HepG2 (cell line): ENCODE data around the gene PLRG1.

Experiments
- E2F1 ChIP-seq: sonication (generic); formaldehyde crosslinking; IDR thresholded peaks from 2 replicates; pipeline ENCODE4 v1.5.0; 2020; ENCODE audit warnings: missing genetic modification reagents
- ETV5 ChIP-seq: IDR thresholded peaks from 2 replicates; pipeline ENCODE4 v1.6.1; 2018; ENCODE audit warnings: missing biosample characterization, missing genetic modification reagents, inconsistent platforms, borderline replicate concordance
- EZH2 ChIP-seq: conservative IDR thresholded peaks from 2 replicates; pipeline ENCODE4 v1.6.1; 2012; ENCODE audit warnings: mild to moderate bottlenecking, low read depth, low read length, moderate library complexity
- RXRB ChIP-seq: IDR thresholded peaks from 2 replicates; pipeline ENCODE4 v1.6.1; 2016; ENCODE audit warnings: borderline replicate concordance, missing genetic modification reagents, missing compliant biosample characterization
- TAF1 ChIP-seq: sonication (generic); formaldehyde crosslinking; IDR thresholded peaks from 2 replicates; pipeline ENCODE4 v1.4.0; 2020; ENCODE audit warnings: missing genetic modification reagents
- ZNF263 ChIP-seq: sonication (generic); formaldehyde crosslinking; IDR thresholded peaks from 2 replicates; pipeline ENCODE4 v1.4.0; 2020; ENCODE audit warnings: missing genetic modification reagents
- TF ChIP-seq, protein P1 (sequence below): sonication (generic); formaldehyde crosslinking; IDR thresholded peaks from 2 replicates; pipeline ENCODE4 v1.9.0; 2022; ENCODE audit warnings: low read depth, missing genetic modification reagents
- TF ChIP-seq, protein P2 (sequence below): sonication (generic); formaldehyde crosslinking; IDR thresholded peaks from 2 replicates; pipeline ENCODE4 v1.8.1; 2023; ENCODE audit warnings: mild to moderate bottlenecking, moderate library complexity, missing genetic modification reagents
- TF ChIP-seq, protein P3 (sequence below): sonication (generic); formaldehyde crosslinking; IDR thresholded peaks from 2 replicates; pipeline ENCODE4 v1.5.0; 2020; ENCODE audit warnings: mild to moderate bottlenecking, missing genetic modification reagents, moderate library complexity

- TF ChIP-seq E2F1 (0 out of 2 replicates have a peak, but pooled peaks have one; percentile 42), EZH2 (no peak), TAF1 (CRISPR knock-in tag) (no peak), ZNF263 (CRISPR knock-in tag) (no peak), ETV5 (no peak), RXRB (CRISPR knock-in tag) (no peak)
- TF ChIP-seq, protein P1, sequence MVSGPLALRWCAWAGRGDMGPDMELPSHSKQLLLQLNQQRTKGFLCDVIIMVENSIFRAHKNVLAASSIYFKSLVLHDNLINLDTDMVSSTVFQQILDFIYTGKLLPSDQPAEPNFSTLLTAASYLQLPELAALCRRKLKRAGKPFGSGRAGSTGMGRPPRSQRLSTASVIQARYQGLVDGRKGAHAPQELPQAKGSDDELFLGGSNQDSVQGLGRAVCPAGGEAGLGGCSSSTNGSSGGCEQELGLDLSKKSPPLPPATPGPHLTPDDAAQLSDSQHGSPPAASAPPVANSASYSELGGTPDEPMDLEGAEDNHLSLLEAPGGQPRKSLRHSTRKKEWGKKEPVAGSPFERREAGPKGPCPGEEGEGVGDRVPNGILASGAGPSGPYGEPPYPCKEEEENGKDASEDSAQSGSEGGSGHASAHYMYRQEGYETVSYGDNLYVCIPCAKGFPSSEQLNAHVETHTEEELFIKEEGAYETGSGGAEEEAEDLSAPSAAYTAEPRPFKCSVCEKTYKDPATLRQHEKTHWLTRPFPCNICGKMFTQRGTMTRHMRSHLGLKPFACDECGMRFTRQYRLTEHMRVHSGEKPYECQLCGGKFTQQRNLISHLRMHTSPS (CRISPR knock-in tag): no peak
- TF ChIP-seq, protein P2, sequence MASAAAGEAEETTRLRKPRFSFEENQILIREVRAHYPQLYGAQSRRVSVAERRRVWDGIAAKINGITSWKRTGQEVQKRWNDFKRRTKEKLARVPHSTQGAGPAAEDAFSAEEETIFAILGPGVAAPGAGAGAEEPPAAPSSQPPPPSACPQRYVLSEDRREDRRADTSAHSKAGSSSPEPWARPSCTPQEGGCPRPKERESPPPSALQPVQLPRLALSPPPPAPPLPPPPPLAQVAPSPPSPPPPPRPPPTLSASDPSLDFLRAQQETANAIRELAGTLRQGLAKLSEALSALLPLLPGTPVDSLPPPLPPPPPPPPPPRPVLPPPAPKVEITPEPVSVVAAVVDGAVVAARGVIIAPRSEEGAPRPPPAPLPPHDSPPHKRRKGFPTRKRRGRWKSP (CRISPR knock-in tag): no peak
- TF ChIP-seq, protein P3, sequence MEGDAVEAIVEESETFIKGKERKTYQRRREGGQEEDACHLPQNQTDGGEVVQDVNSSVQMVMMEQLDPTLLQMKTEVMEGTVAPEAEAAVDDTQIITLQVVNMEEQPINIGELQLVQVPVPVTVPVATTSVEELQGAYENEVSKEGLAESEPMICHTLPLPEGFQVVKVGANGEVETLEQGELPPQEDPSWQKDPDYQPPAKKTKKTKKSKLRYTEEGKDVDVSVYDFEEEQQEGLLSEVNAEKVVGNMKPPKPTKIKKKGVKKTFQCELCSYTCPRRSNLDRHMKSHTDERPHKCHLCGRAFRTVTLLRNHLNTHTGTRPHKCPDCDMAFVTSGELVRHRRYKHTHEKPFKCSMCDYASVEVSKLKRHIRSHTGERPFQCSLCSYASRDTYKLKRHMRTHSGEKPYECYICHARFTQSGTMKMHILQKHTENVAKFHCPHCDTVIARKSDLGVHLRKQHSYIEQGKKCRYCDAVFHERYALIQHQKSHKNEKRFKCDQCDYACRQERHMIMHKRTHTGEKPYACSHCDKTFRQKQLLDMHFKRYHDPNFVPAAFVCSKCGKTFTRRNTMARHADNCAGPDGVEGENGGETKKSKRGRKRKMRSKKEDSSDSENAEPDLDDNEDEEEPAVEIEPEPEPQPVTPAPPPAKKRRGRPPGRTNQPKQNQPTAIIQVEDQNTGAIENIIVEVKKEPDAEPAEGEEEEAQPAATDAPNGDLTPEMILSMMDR (CRISPR knock-in tag): no peak
Observed at GRCh38 chr4:154560419-154560801, 10.2 kb upstream of the PLRG1 start.
